ENCODE results near the gene AHRR.

DNA sequence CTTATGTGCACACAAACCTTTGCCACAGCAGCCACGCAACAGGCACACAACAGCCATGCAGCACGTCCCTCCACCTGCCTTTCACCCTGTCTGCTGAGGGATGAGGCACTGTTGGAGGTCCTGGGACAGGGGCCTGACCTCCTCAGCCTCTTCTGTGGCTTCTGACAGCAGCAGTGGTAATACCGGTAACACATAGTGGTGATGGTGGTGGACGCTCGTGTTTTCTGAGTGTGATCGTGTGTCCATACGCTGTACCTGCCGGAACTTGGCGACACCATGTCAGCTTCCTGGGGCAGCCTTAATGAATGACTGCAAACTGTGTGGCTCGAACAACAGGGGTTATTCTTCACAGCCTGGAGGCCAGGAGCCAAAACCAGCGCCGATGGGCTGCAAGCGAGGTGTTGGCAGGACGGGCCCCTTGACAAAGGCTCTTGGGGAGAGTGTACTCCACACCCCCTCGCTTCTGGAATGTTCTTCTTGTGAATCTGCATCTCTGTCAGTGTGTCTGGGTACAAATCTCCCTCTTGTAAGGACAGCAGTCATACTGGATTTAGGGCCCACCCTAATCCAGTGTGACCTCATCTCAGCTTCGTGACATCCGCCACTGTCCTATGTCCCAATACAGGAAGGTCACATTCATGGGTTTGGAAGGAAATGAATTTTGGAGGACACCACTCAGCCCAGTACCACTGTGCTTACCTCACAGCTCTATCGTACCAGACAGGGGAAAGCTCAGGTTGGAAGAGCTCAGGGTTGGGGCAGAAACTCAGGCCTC is 66.2 kb downstream of the AHRR start:
- TF ChIP-seq FOXK2 (IDR thresholded peaks at IDR 0.05): no peak
- TF ChIP-seq POLR2AphosphoS2 (IDR thresholded peaks at IDR 0.05; ENCODE audit: low read depth, low read length): no peak
- TF ChIP-seq, protein P1, sequence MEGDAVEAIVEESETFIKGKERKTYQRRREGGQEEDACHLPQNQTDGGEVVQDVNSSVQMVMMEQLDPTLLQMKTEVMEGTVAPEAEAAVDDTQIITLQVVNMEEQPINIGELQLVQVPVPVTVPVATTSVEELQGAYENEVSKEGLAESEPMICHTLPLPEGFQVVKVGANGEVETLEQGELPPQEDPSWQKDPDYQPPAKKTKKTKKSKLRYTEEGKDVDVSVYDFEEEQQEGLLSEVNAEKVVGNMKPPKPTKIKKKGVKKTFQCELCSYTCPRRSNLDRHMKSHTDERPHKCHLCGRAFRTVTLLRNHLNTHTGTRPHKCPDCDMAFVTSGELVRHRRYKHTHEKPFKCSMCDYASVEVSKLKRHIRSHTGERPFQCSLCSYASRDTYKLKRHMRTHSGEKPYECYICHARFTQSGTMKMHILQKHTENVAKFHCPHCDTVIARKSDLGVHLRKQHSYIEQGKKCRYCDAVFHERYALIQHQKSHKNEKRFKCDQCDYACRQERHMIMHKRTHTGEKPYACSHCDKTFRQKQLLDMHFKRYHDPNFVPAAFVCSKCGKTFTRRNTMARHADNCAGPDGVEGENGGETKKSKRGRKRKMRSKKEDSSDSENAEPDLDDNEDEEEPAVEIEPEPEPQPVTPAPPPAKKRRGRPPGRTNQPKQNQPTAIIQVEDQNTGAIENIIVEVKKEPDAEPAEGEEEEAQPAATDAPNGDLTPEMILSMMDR (IDR thresholded peaks at IDR 0.05 in 2 of 3, conservative IDR thresholded peaks at IDR 0.05 in 1 of 3; ENCODE audit: control insufficient read depth in 2 of 3, extremely low read depth in 1 of 3, insufficient read depth in 1 of 3, low read depth in 3 of 3, low read length in 3 of 3): no peak
- no peak for TF ChIP-seq POLR2A (IDR thresholded peaks at IDR 0.05; ENCODE audit: low read depth, low read length)
- TF ChIP-seq, protein P2, sequence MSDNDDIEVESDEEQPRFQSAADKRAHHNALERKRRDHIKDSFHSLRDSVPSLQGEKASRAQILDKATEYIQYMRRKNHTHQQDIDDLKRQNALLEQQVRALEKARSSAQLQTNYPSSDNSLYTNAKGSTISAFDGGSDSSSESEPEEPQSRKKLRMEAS (IDR thresholded peaks at IDR 0.05; ENCODE audit: low read depth, low read length): no peak
- TF ChIP-seq RBBP5 (conservative IDR thresholded peaks at IDR 0.05): no peak
- TF ChIP-seq BHLHE40 (IDR thresholded peaks at IDR 0.05; ENCODE audit: borderline replicate concordance in 1 of 2, low read depth in 2 of 2, low read length in 1 of 2): no peak
- TF ChIP-seq USF2 (IDR thresholded peaks at IDR 0.05; ENCODE audit: borderline replicate concordance, low read depth, low read length): no peak
- TF ChIP-seq SPI1 (IDR thresholded peaks at IDR 0.05; ENCODE audit: borderline replicate concordance, insufficient read depth, low read depth, low read length): no peak
- TF ChIP-seq, protein P3, sequence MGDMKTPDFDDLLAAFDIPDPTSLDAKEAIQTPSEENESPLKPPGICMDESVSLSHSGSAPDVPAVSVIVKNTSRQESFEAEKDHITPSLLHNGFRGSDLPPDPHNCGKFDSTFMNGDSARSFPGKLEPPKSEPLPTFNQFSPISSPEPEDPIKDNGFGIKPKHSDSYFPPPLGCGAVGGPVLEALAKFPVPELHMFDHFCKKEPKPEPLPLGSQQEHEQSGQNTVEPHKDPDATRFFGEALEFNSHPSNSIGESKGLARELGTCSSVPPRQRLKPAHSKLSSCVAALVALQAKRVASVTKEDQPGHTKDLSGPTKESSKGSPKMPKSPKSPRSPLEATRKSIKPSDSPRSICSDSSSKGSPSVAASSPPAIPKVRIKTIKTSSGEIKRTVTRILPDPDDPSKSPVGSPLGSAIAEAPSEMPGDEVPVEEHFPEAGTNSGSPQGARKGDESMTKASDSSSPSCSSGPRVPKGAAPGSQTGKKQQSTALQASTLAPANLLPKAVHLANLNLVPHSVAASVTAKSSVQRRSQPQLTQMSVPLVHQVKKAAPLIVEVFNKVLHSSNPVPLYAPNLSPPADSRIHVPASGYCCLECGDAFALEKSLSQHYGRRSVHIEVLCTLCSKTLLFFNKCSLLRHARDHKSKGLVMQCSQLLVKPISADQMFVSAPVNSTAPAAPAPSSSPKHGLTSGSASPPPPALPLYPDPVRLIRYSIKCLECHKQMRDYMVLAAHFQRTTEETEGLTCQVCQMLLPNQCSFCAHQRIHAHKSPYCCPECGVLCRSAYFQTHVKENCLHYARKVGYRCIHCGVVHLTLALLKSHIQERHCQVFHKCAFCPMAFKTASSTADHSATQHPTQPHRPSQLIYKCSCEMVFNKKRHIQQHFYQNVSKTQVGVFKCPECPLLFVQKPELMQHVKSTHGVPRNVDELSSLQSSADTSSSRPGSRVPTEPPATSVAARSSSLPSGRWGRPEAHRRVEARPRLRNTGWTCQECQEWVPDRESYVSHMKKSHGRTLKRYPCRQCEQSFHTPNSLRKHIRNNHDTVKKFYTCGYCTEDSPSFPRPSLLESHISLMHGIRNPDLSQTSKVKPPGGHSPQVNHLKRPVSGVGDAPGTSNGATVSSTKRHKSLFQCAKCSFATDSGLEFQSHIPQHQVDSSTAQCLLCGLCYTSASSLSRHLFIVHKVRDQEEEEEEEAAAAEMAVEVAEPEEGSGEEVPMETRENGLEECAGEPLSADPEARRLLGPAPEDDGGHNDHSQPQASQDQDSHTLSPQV (IDR thresholded peaks at IDR 0.05): no peak
- no peak for TF ChIP-seq EP300 (IDR thresholded peaks at IDR 0.05; ENCODE audit: borderline replicate concordance in 1 of 2, control insufficient read depth in 1 of 2, low read depth in 2 of 2, low read length in 2 of 2)

Measured in GM12878 (cell line).